A549 treated with RU486 at 1 μM for 4 hours (cell line): ENCODE data around the gene FBXO27. TPM values are rescaled to one million over a fixed set of nuclear protein-coding genes. Genes with fewer than 3 reads are reported as not detected.

Source experiments
- total RNA-seq: library from RNA; stranded (reverse); fragments of 200-300 nt; extraction: Qiagen RNA extraction; gene quantifications from 5 replicates; pipeline ENCODE4 v1.2.3, GENCODE V29; 2022; ENCODE audit warnings: low read depth

FBXO27 gene, protein sequence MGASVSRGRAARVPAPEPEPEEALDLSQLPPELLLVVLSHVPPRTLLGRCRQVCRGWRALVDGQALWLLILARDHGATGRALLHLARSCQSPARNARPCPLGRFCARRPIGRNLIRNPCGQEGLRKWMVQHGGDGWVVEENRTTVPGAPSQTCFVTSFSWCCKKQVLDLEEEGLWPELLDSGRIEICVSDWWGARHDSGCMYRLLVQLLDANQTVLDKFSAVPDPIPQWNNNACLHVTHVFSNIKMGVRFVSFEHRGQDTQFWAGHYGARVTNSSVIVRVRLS
- 3.5 to 7.1 TPM (median 4.6 TPM) in 5 replicates for total RNA-seq

GRCh38 chr19:39032063-39032918 is at the start of gene FBXO27:
TSS of gene FBXO27 (minus strand) at chr19:39032549. CDS start at chr19:39032227, 322 bp downstream.

GRCh38 chr19:38975214-38975860 is 57.0 kb downstream of the FBXO27 start, which contains the start of gene FBXO17:
TSS of gene FBXO17 (minus strand) at chr19:38975742. CDS start at chr19:38950319, 25,423 bp downstream.

Other genes starting within 250 kb of the FBXO27 start
- 0.34 TPM in 1 of 5 replicates, not detected in the others for gene LGALS7B, start 243.3 kb downstream of the FBXO27 start, total RNA-seq
- 0.30 to 1.8 TPM (median 0.78 TPM) in 5 replicates for gene LGALS4, start 219.6 kb downstream of the FBXO27 start, total RNA-seq
- gene ECH1, start 200.8 kb downstream of the FBXO27 start, total RNA-seq, result 322 to 420 TPM (median 344 TPM) in 5 replicates
- gene HNRNPL, start 182.6 kb downstream of the FBXO27 start, total RNA-seq, result 346 to 375 TPM (median 352 TPM) in 5 replicates
- 1.8 to 4.3 TPM (median 2.4 TPM) in 5 replicates for gene RINL, start 154.3 kb downstream of the FBXO27 start, total RNA-seq
- gene SIRT2, start 132.9 kb downstream of the FBXO27 start, total RNA-seq, result 30.9 to 39.0 TPM (median 35.8 TPM) in 5 replicates
- 64.6 to 117 TPM (median 111 TPM) in 5 replicates for gene NFKBIB, start 132.6 kb downstream of the FBXO27 start, total RNA-seq
- 0.60 to 1.0 TPM (median 0.77 TPM) in 5 replicates for gene CCER2, start 120.4 kb downstream of the FBXO27 start, total RNA-seq
- 47.0 to 60.3 TPM (median 55.3 TPM) in 5 replicates for gene SARS2, start 101.8 kb downstream of the FBXO27 start, total RNA-seq
- 197 to 307 TPM (median 299 TPM) in 5 replicates for gene MRPS12, start 101.6 kb downstream of the FBXO27 start, total RNA-seq
- 63.6 to 91.5 TPM (median 81.3 TPM) in 5 replicates for gene FBXO17, start 56.8 kb downstream of the FBXO27 start, total RNA-seq
- 0.14 to 0.24 TPM (median 0.17 TPM) in 4 of 5 replicates, not detected in the other for gene ACP7, start 51.8 kb upstream of the FBXO27 start, total RNA-seq
- gene PAK4, start 93.2 kb upstream of the FBXO27 start, total RNA-seq, result 84.6 to 124 TPM (median 114 TPM) in 5 replicates
- 1.1 to 1.7 TPM (median 1.5 TPM) in 5 replicates for gene NCCRP1, start 164.4 kb upstream of the FBXO27 start, total RNA-seq
- gene SYCN, start 171.7 kb upstream of the FBXO27 start, total RNA-seq, result not detected in 5 replicates
- not detected in 5 replicates for gene IFNL3, start 212.5 kb upstream of the FBXO27 start, total RNA-seq
- not detected in 5 replicates for gene IFNL4, start 216.3 kb upstream of the FBXO27 start, total RNA-seq
- not detected in 5 replicates for gene IFNL2, start 235.8 kb upstream of the FBXO27 start, total RNA-seq